ENCODE measurements around the gene MSL1.
A peak's percentile ranks its signal among the peaks of the same experiment; 100 is the strongest.
"Not testable (repeated sequence)": the region's sequence is repeated elsewhere in the genome, so short reads cannot be mapped to it uniquely, and the experiment has no call there.

MSL1 gene

GRCh38 chr17:40124279-40125141, 2.7 kb downstream of the MSL1 start:
- DNase-seq (ENCODE audit: low spot score) = no peak

GRCh38 chr17:40129498-40129897, 7.7 kb downstream of the MSL1 start:
- no peak for DNase-seq (ENCODE audit: low spot score)

- no peak for DNase-seq (ENCODE audit: low spot score)
Observed at GRCh38 chr17:40130352-40131042, 8.7 kb downstream of the MSL1 start.

GRCh38 chr17:40134184-40134583, 12.4 kb downstream of the MSL1 start:
- no peak for DNase-seq (ENCODE audit: low spot score)

- no peak for DNase-seq (ENCODE audit: low spot score)
Observed at GRCh38 chr17:40135817-40136216, 14.0 kb downstream of the MSL1 start.

DNA sequence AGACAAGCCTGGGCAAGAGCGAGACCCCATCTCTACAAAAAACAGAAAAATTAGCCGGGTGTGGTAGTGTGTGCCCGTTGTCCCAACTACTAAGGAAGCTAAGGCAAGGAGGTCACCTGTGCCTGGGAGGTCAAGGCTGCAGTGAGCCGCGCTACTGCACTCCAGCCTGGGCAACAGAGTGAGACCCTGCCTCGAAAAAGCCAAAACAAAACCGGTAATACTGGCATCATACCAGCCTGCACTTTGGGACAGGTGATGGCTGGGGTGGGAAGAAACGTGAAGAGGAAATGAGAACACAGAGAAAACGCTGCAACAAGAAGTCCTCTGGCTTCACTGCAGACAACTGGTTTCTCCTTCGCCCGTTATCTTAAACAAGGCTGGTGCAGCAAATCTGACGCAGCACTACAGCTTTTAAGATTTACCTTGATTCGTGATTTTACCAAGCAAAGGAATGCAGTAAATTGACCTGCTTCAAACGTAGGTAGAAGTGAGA, 17.8 kb downstream of the MSL1 start:
- no peak for DNase-seq (ENCODE audit: low spot score)

DNA sequence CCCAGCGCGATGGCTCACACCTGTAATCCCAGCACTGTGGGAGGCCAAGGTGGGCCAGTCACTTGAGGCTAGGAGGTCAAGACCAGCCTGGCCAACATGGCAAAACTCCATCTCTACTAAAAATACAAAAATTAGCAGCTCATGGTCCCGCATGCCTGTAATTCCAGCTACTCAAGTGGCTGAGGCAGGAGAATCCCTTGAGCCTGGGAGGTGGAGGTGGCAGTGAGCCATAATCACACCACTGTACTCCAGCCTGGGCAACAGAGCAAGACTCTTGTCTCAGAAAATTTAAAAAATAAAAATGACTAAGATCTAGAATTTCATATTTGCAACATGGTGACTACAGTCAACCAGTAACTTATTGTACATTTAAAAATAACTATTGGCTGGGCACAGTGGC, 21.4 kb downstream of the MSL1 start:
- not testable (repeated sequence) for DNase-seq (ENCODE audit: low spot score)

DNA sequence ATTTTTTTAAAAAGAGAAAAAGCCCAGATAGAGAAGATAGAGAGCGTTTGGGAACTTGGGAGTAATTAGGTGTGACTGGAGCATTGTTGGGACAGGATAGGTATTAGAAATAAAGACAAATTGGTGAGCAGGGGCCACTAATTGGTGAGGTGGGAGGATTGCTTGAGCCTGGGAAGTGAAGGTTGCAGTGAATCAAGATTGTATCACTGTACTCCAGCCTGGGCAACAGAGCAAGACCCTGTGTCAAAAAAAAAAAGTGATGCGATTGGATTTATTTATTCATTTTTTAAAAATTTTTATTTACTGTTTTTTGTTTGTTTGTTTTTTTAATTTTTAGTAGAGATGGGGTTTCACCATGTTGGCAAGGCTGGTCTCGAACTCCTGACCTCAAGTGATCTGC, 23.7 kb downstream of the MSL1 start:
- DNase-seq (ENCODE audit: low spot score) = no peak

DNA sequence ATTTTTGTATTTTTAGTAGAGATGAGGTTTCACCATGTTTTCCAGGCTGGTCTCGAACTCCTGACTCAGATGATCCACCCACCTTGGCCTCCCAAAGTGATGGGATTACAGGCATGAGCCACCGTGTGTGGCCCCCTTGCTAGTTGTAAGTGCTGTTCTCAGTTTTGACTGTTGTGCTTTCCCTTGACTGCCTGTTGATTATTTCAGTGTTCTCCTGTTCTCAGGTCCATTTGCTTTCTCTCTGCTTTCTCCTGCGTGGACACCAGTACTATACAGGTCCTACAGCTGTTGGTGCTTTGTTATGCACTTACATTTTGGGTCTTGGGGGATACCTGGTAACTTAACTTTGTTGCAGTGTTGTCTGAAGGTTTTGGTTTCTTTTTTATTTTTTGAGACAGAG, 26.8 kb downstream of the MSL1 start:
- DNase-seq (ENCODE audit: low spot score) = no peak

GRCh38 chr17:40150276-40150675, 28.5 kb downstream of the MSL1 start:
- DNase-seq (ENCODE audit: low spot score) = no peak

DNA sequence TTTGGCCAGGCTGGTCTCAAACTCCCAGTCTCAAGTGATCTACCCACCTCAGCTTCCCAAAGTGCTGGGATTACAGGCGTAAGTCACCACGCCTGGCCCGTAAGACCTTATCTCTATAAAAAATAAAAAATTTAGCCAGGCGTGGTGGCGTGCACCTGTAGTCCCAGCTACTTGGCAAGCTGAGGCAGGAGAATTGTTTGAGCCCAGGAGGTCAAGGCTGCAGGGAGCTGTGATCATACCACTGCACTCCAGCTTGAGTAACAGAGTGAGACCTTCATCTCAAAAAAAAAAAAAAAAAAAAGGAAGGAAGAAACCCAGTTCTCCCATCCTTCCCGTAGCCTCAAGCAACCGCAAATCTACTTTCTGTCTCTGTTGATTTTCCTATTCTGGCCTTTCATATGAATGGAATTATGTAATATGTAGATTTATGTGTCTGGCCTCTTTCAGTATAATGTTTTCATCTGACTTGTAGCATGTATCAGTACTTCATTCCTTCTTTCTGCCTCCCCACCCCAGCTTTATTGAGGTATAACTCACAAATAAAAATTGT, 29.7 kb downstream of the MSL1 start:
- DNase-seq (ENCODE audit: low spot score) = no peak

- DNase-seq (ENCODE audit: low spot score) = no peak
Observed at GRCh38 chr17:40153603-40154236, 31.9 kb downstream of the MSL1 start.

GRCh38 chr17:40157973-40158372, 36.2 kb downstream of the MSL1 start:
- no peak for DNase-seq (ENCODE audit: low spot score)

- DNase-seq (ENCODE audit: low spot score) = no peak
Observed at GRCh38 chr17:40158438-40159013, 36.8 kb downstream of the MSL1 start.

DNA sequence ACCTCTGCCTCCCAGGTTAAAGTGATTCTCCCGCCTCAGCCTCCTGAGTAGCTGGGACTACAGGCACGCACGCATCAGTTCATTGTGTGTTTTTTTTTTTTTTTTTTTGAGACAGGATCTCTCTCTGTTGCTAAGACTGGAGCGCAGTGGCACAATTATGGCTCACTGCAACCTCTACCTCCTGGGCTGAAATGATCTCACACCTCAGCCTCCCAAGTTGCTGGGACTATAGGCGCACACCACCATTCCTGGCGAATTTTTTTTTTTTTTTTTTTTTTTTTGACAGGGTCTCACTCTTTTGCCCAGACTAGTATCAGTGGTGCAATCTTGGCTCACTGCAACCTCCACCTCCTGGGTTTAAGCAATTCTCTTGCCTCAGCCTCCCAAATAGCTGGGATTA, 37.7 kb downstream of the MSL1 start:
- DNase-seq (ENCODE audit: low spot score) = no peak

DNA sequence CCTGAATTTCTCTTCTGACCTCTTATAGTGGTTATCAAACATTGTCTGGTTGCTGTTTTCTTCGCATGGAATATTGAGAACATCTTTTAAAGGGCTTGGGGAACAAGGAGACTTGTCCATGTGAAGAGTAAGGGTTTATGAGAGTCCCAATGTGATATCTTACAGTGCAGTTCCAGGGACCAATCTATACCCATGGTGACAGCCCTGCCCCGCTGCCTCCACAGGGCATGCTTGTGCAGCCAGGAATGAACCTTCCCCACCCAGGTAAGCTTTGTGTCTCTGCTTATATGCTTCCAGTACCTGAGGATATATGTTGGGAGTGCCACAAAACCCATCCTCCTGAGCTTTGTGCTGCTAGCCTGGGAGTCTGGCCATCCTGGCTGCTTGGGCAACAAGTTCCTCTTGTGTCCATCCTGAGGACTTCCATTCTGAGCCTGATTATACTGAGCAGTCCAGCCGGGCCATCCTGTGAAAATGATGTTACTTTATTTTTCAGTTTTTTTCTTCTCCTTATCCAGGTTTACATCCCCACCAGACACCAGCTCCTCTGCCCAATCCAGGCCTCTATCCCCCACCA, 46.0 kb downstream of the MSL1 start:
- DNase-seq (ENCODE audit: low spot score) = no peak

- DNase-seq (ENCODE audit: low spot score) = peak; percentile 64
Observed at GRCh38 chr17:40168262-40168832, 46.6 kb downstream of the MSL1 start.

- DNase-seq (ENCODE audit: low spot score) = no peak
Observed at GRCh38 chr17:40170325-40170724, 48.6 kb downstream of the MSL1 start.

DNA sequence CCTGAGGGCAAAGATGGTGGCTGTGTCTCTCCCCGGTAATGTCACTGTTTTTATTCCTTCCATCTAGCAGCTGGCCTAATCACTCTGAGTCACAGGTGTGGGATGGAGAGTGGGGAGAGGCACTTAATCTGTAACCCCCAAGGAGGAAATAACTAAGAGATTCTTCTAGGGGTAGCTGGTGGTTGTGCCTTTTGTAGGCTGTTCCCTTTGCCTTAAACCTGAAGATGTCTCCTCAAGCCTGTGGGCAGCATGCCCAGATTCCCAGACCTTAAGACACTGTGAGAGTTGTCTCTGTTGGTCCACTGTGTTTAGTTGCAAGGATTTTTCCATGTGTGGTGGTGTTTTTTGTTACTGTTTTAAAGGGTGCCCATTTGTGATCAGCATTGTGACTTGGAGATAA, 50.0 kb downstream of the MSL1 start:
- no peak for DNase-seq (ENCODE audit: low spot score)

DNA sequence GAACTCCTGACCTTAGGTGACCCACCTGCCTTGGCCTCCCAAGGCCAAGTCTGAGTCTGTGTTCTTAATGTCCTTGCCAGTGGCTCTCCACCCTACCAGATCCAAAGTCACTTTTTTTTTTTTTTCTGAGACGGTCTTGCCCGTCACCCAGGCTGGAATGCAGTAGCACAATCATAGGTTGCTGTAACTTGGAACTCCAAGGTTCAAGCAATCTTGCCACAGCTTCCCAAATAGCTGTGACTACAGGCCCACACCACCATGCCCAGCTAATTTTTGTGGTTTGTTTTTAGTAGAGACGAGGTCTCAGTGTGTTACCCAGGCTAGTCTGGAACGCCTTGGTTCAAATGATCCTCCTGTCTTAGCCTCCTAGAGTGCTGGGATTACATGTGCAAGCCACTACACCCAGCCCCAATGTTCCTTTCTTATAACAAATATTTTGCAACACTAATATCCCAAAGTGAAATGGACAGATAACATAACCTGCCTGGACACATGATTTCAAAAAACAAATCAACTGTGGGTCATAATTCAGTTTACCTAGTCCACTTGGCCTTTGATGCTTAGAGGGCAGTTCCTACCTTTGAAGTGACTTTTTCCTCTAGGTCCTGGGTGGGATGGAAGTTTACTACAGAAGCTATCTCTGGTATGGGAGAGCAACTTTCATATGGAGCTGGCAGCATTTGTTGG, 51.5 kb downstream of the MSL1 start:
- no peak for DNase-seq (ENCODE audit: low spot score)

GRCh38 chr17:40173778-40174135, 52.0 kb downstream of the MSL1 start:
- no peak for DNase-seq (ENCODE audit: low spot score)
